SK-N-SH (cell line): Measurements from ENCODE around the gene NAGA.
A peak's percentile ranks its signal among the peaks of the same experiment; 100 is the strongest.

Source experiments
- CTCF ChIP-seq: fragments of 200-600 bp; sonication (generic); IDR thresholded peaks from 2 replicates; pipeline ENCODE4 v1.6.1; 2017; ENCODE audit warnings: antibody characterized with exemption, mild to moderate bottlenecking, moderate library complexity
- JUND ChIP-seq: IDR thresholded peaks from 2 replicates; pipeline ENCODE4 v1.4.0; 2012
- MAX ChIP-seq: IDR thresholded peaks from 2 replicates; pipeline ENCODE4 v1.4.0; 2012; ENCODE audit warnings: low read depth
- POLR2AphosphoS5 ChIP-seq: IDR thresholded peaks from 2 replicates; pipeline ENCODE4 v1.6.1; 2012; ENCODE audit warnings: low read depth, low read length
- TEAD4 ChIP-seq: IDR thresholded peaks from 2 replicates; pipeline ENCODE4 v1.4.0; 2012; ENCODE audit warnings: mild to moderate bottlenecking, borderline replicate concordance; ENCODE audit not compliant: insufficient read depth

- TF ChIP-seq CTCF (peak; percentile 65), JUND (no peak), TEAD4 (no peak), POLR2AphosphoS5 (no peak), MAX (0 out of 2 replicates have a peak, but pooled peaks have one; percentile 46)
Observed at GRCh38 chr22:42090596-42091454, 20.2 kb upstream of the NAGA start, which contains the start of gene NDUFA6.
